Ishikawa (cell line): ENCODE measurements around the gene ETNK2.

Experiments
- CEBPB ChIP-seq: IDR thresholded peaks from 2 replicates; pipeline ENCODE4 v1.6.1; 2012
- CREB1 ChIP-seq: IDR thresholded peaks from 2 replicates; pipeline ENCODE4 v1.6.1; 2012; ENCODE audit warnings: low read depth
- EGR1 ChIP-seq: IDR thresholded peaks from 2 replicates; pipeline ENCODE4 v1.6.1; 2012
- EP300 ChIP-seq: IDR thresholded peaks from 2 replicates; pipeline ENCODE4 v1.6.1; 2012; ENCODE audit warnings: borderline replicate concordance
- FOXM1 ChIP-seq: IDR thresholded peaks from 2 replicates; pipeline ENCODE4 v1.6.1; 2012; ENCODE audit warnings: low read depth, borderline replicate concordance
- MAX ChIP-seq: IDR thresholded peaks from 2 replicates; pipeline ENCODE4 v1.6.1; 2012
- NFIC ChIP-seq: IDR thresholded peaks from 2 replicates; pipeline ENCODE4 v1.6.1; 2012
- RAD21 ChIP-seq: IDR thresholded peaks from 2 replicates; pipeline ENCODE4 v1.6.1; 2012; ENCODE audit warnings: low read depth
- REST ChIP-seq: IDR thresholded peaks from 2 replicates; pipeline ENCODE4 v1.6.1; 2012; ENCODE audit warnings: low read depth, mild to moderate bottlenecking
- TAF1 ChIP-seq: IDR thresholded peaks from 2 replicates; pipeline ENCODE4 v1.6.1; 2012; ENCODE audit warnings: low read depth, mild to moderate bottlenecking
- TCF12 ChIP-seq: IDR thresholded peaks from 2 replicates; pipeline ENCODE4 v1.6.1; 2012; ENCODE audit warnings: low read depth
- TEAD4 ChIP-seq: IDR thresholded peaks from 2 replicates; pipeline ENCODE4 v1.6.1; 2012
- USF1 ChIP-seq: IDR thresholded peaks from 2 replicates; pipeline ENCODE4 v1.6.1; 2012
- YY1 ChIP-seq: IDR thresholded peaks from 2 replicates; pipeline ENCODE4 v1.6.1; 2012; ENCODE audit warnings: low read depth
- ZBTB7A ChIP-seq: IDR thresholded peaks from 2 replicates; pipeline ENCODE4 v1.6.1; 2012; ENCODE audit warnings: low read depth

ETNK2 gene

GRCh38 chr1:204128964-204129896 lies 22.6 kb downstream of the ETNK2 start:
- TF ChIP-seq CREB1: no peak
- peak; percentile 83 for TF ChIP-seq RAD21
- no peak for TF ChIP-seq NFIC
- no peak for TF ChIP-seq YY1

- TF ChIP-seq USF1 (no peak), TAF1 (no peak), EGR1 (no peak), FOXM1 (no peak), CREB1 (no peak), MAX (no peak), EP300 (no peak), REST (no peak), NFIC (no peak), ZBTB7A (no peak), TCF12 (no peak), TEAD4 (no peak), CEBPB (no peak)
Observed at GRCh38 chr1:204128464-204128963, 23.3 kb downstream of the ETNK2 start.

GRCh38 chr1:204127597-204128242 lies 24.1 kb downstream of the ETNK2 start:
- TF ChIP-seq REST: no peak
- TF ChIP-seq RAD21: peak; percentile 96
- TF ChIP-seq TAF1: no peak
- peak; percentile 89 for TF ChIP-seq NFIC

GRCh38 chr1:204126956-204127355 lies 24.9 kb downstream of the ETNK2 start:
- TF ChIP-seq MAX (no peak), NFIC (no peak), YY1 (no peak)

GRCh38 chr1:204126386-204126785 lies 25.5 kb downstream of the ETNK2 start:
- TF ChIP-seq FOXM1: no peak
- no peak for TF ChIP-seq RAD21
- TF ChIP-seq YY1: no peak
- TF ChIP-seq TCF12: no peak
- no peak for TF ChIP-seq USF1
- no peak for TF ChIP-seq CEBPB
- no peak for TF ChIP-seq REST
- TF ChIP-seq ZBTB7A: no peak
